ENCODE results near the gene USP32.

GRCh38 chr17:60269417-60269816 is 122.5 kb downstream of the USP32 start:
- TF ChIP-seq, protein P1, sequence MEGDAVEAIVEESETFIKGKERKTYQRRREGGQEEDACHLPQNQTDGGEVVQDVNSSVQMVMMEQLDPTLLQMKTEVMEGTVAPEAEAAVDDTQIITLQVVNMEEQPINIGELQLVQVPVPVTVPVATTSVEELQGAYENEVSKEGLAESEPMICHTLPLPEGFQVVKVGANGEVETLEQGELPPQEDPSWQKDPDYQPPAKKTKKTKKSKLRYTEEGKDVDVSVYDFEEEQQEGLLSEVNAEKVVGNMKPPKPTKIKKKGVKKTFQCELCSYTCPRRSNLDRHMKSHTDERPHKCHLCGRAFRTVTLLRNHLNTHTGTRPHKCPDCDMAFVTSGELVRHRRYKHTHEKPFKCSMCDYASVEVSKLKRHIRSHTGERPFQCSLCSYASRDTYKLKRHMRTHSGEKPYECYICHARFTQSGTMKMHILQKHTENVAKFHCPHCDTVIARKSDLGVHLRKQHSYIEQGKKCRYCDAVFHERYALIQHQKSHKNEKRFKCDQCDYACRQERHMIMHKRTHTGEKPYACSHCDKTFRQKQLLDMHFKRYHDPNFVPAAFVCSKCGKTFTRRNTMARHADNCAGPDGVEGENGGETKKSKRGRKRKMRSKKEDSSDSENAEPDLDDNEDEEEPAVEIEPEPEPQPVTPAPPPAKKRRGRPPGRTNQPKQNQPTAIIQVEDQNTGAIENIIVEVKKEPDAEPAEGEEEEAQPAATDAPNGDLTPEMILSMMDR (conservative IDR thresholded peaks at IDR 0.05; ENCODE audit: low read length) = no peak
- no peak for TF ChIP-seq EZH2phosphoT487 (IDR thresholded peaks at IDR 0.05; ENCODE audit: borderline replicate concordance)

All from Loucy (cell line).